ENCODE measurements around the gene ANKRD52. TPM values are rescaled to one million over a fixed set of nuclear protein-coding genes. Genes with fewer than 3 reads are reported as not detected.

ANKRD52 gene
- total RNA-seq, 1 donor from 2014 or later: 56.1 TPM

GRCh38 chr12:56221757-56222530 lies 36.2 kb downstream of the ANKRD52 start, which contains the start of gene RNF41:
Gene RNF41, minus strand, starts transcription at chr12:56221922. Its CDS starts 7,875 bp downstream, at chr12:56214047.
- Mint-ChIP-seq H3K4me3 (peak within 1 kb of the TSS; percentile 99), H3K36me3 (no peaks in the 10 kb centered on the region), H3K27me3 (no peaks in the 10 kb centered on the region), H3K4me1 (ENCODE audit: unreplicated experiment) (peaks cover 36% of the 10 kb centered on the region), H3K27ac (peak within 1 kb of the TSS; percentile 99), H3K9me3 (no peaks in the 10 kb centered on the region)
- DNase-seq (ENCODE audit: extremely low spot score, unreplicated experiment): peak; percentile 95
- TF ChIP-seq CTCF (conservative IDR thresholded peaks at IDR 0.05): peak; percentile 33

GRCh38 chr12:56221232-56221756 lies 36.9 kb downstream of the ANKRD52 start:
- no peaks in the 10 kb centered on the region for H3K9me3 Mint-ChIP-seq
- peak overlapping the region; percentile 99 for H3K4me3 Mint-ChIP-seq
- TF ChIP-seq CTCF (conservative IDR thresholded peaks at IDR 0.05): no peak
- H3K27ac Mint-ChIP-seq: peak overlapping the region; percentile 99
- H3K27me3 Mint-ChIP-seq: no peaks in the 10 kb centered on the region
- H3K36me3 Mint-ChIP-seq: peaks cover 4% of the 10 kb centered on the region
- DNase-seq (ENCODE audit: extremely low spot score, unreplicated experiment): no peak
- peaks cover 36% of the 10 kb centered on the region for H3K4me1 Mint-ChIP-seq (ENCODE audit: unreplicated experiment)

GRCh38 chr12:56220611-56221231 lies 37.5 kb downstream of the ANKRD52 start:
- peak overlapping the region; percentile 99 for H3K4me3 Mint-ChIP-seq
- H3K27me3 Mint-ChIP-seq: no peaks in the 10 kb centered on the region
- peak overlapping the region; percentile 99 for H3K27ac Mint-ChIP-seq
- no peak for DNase-seq (ENCODE audit: extremely low spot score, unreplicated experiment)
- H3K9me3 Mint-ChIP-seq: no peaks in the 10 kb centered on the region
- TF ChIP-seq CTCF (conservative IDR thresholded peaks at IDR 0.05): no peak
- peaks cover 4% of the 10 kb centered on the region for H3K36me3 Mint-ChIP-seq
- H3K4me1 Mint-ChIP-seq (ENCODE audit: unreplicated experiment): peaks cover 36% of the 10 kb centered on the region

- no peaks in the 10 kb centered on the region for H3K27me3 Mint-ChIP-seq
- H3K27ac Mint-ChIP-seq: no peak overlapping the region
- peaks cover 28% of the 10 kb centered on the region for H3K4me1 Mint-ChIP-seq (ENCODE audit: unreplicated experiment)
- peaks cover 9% of the 10 kb centered on the region for H3K36me3 Mint-ChIP-seq
- TF ChIP-seq CTCF (conservative IDR thresholded peaks at IDR 0.05): no peak
- no peaks in the 10 kb centered on the region for H3K9me3 Mint-ChIP-seq
- H3K4me3 Mint-ChIP-seq: peak overlapping the region; percentile 34
- DNase-seq (ENCODE audit: extremely low spot score, unreplicated experiment): no peak
These were observed 38.3 kb downstream of the ANKRD52 start for GRCh38 chr12:56219840-56220239.

- Mint-ChIP-seq H3K4me3 (peak overlapping the region; percentile 34), H3K36me3 (peaks cover 22% of the 10 kb centered on the region), H3K9me3 (no peaks in the 10 kb centered on the region), H3K27me3 (no peaks in the 10 kb centered on the region), H3K4me1 (ENCODE audit: unreplicated experiment) (peaks cover 7% of the 10 kb centered on the region), H3K27ac (no peak overlapping the region)
- no peak for DNase-seq (ENCODE audit: extremely low spot score, unreplicated experiment)
- no peak for TF ChIP-seq CTCF (conservative IDR thresholded peaks at IDR 0.05)
These were observed 41.7 kb downstream of the ANKRD52 start for GRCh38 chr12:56216461-56216860.
